CD4-positive, CD25-positive, alpha-beta regulatory T cell (primary cell): Measurements from ENCODE around the gene RPTOR. TPM values are rescaled to one million over a fixed set of nuclear protein-coding genes. Genes with fewer than 3 reads are reported as not detected.
A peak's percentile ranks its signal among the peaks of the same experiment; 100 is the strongest.

ENCODE experiments used
- ATAC-seq, 2 donors: fragments of 150-1000 bp; cut with Tn5 transposase; one replicate each; pipeline ENCODE4 v1.10.0; 2021; ENCODE audit warnings: low read depth in 2 of 2, moderate number of reproducible peaks in 2 of 2, moderate library complexity in 1 of 2
- DNase-seq, 3 donors: peaks; one replicate each; pipeline versions ENCODE4 v3.0.0 to v3.0.0-alpha.2; 2012 to 2022; ENCODE audit warnings: mixed read lengths in 1 of 3
- H3K27ac ChIP-seq: one replicate; pipeline ENCODE4 v1.7.0; 2013; ENCODE audit warnings: mild to moderate bottlenecking, low read length; ENCODE audit not compliant: insufficient read depth, poor library complexity, severe bottlenecking
- H3K27me3 ChIP-seq: one replicate; pipeline ENCODE4 v1.7.0; 2013; ENCODE audit warnings: low read length; ENCODE audit not compliant: control insufficient read depth, insufficient read depth
- H3K36me3 ChIP-seq: one replicate; pipeline ENCODE4 v1.7.0; 2013; ENCODE audit warnings: mild to moderate bottlenecking, low read length, moderate library complexity; ENCODE audit not compliant: control insufficient read depth, insufficient read depth
- H3K4me1 ChIP-seq: 2 replicates; pipeline ENCODE4 v1.7.0; 2013; ENCODE audit warnings: mild to moderate bottlenecking, low read length; ENCODE audit not compliant: insufficient read depth, control insufficient read depth, poor library complexity, severe bottlenecking
- H3K4me3 ChIP-seq: one replicate; pipeline ENCODE4 v1.7.0; 2013; ENCODE audit warnings: low read depth, mild to moderate bottlenecking, low read length, moderate library complexity
- H3K9me3 ChIP-seq, 2 experiments: 1 replicate in 1 of 2; 2 replicates in 1 of 2; pipeline ENCODE4 v1.7.0; 2013; ENCODE audit warnings: low read length in 2 of 2, mild to moderate bottlenecking in 1 of 2, moderate library complexity in 1 of 2; ENCODE audit not compliant: control insufficient read depth in 2 of 2
- H3K27ac Mint-ChIP-seq, 3 donors: one replicate each; pipeline ENCODE4 v1.8.0; 2020 to 2022; ENCODE audit warnings: mild to moderate bottlenecking in 3 of 3, mixed read lengths in 3 of 3, moderate library complexity in 2 of 3
- H3K27me3 Mint-ChIP-seq: one replicate; pipeline ENCODE4 v1.8.0; 2022; ENCODE audit warnings: mild to moderate bottlenecking, mixed read lengths
- H3K36me3 Mint-ChIP-seq: one replicate; pipeline ENCODE4 v1.8.0; 2020; ENCODE audit warnings: mixed read lengths
- H3K4me1 Mint-ChIP-seq, 4 donors: one replicate each; pipeline ENCODE4 v1.8.0; 2020 to 2022; ENCODE audit warnings: mixed read lengths in 4 of 4, mild to moderate bottlenecking in 1 of 4
- H3K4me3 Mint-ChIP-seq, 4 donors: one replicate each; pipeline ENCODE4 v1.8.0; 2020 to 2022; ENCODE audit warnings: mild to moderate bottlenecking in 4 of 4, mixed read lengths in 4 of 4, moderate library complexity in 3 of 4
- H3K9me3 Mint-ChIP-seq, 7 donors: one replicate each; pipeline ENCODE4 v1.8.0; 2020 to 2022; ENCODE audit warnings: mixed read lengths in 7 of 7, mild to moderate bottlenecking in 3 of 7, moderate library complexity in 2 of 7
- polyA plus RNA-seq, 4 donors: library from polyadenylated mRNA; unstranded; fragments of 300-500 nt; fragmentation: Illumina TruSeq; gene quantifications; one replicate each; pipeline ENCODE4 v1.2.3, GENCODE V29; 2021
- total RNA-seq: library from RNA; stranded (reverse); gene quantifications from one replicate; pipeline ENCODE4 v1.2.3, GENCODE V29; 2022

Gene RPTOR
- total and polyA plus RNA-seq, 5 donors from 2014 or later: 4.7 to 70.1 (median 8.2) TPM

- no peak overlapping the region for H3K27ac Mint-ChIP-seq
- no peak overlapping the region for H3K27ac ChIP-seq
- no peaks in the 10 kb centered on the region for H3K9me3 Mint-ChIP-seq
- H3K4me1 ChIP-seq: no peaks in the 10 kb centered on the region
- no peaks in the 10 kb centered on the region for H3K27me3 ChIP-seq
- DNase-seq (no peak), ATAC-seq (no peak)
- H3K4me1 Mint-ChIP-seq: peaks cover 0 to 2% (median 0%) of the 10 kb centered on the region in 4 donors
- H3K36me3 ChIP-seq: peaks cover 15% of the 10 kb centered on the region
- no peak overlapping the region for H3K4me3 Mint-ChIP-seq
- H3K27me3 Mint-ChIP-seq: no peaks in the 10 kb centered on the region
- H3K4me3 ChIP-seq: no peak overlapping the region
- H3K9me3 ChIP-seq: no peaks in the 10 kb centered on the region
- H3K36me3 Mint-ChIP-seq: peaks cover 26% of the 10 kb centered on the region
These were observed 402.7 kb downstream of the RPTOR start for GRCh38 chr17:80947200-80947940.

- no peak for DNase-seq
- Histone ChIP-seq H3K4me3 (no peak overlapping the region), H3K4me1 (no peaks in the 10 kb centered on the region), H3K27ac (no peak overlapping the region), H3K9me3 (no peaks in the 10 kb centered on the region), H3K27me3 (no peaks in the 10 kb centered on the region), H3K36me3 (peaks cover 12% of the 10 kb centered on the region)
- H3K4me1 Mint-ChIP-seq: peaks cover 0 to 2% (median 0%) of the 10 kb centered on the region in 4 donors
- H3K9me3 Mint-ChIP-seq: no peaks in the 10 kb centered on the region
- peaks cover 25% of the 10 kb centered on the region for H3K36me3 Mint-ChIP-seq
- no peak for ATAC-seq
- H3K27me3 Mint-ChIP-seq: no peaks in the 10 kb centered on the region
- no peak overlapping the region for H3K27ac Mint-ChIP-seq
- H3K4me3 Mint-ChIP-seq: no peak overlapping the region
These were observed 403.7 kb downstream of the RPTOR start for GRCh38 chr17:80948019-80948975.

GRCh38 chr17:80948976-80949450 lies 404.4 kb downstream of the RPTOR start:
- Mint-ChIP-seq H3K27me3 (no peaks in the 10 kb centered on the region), H3K4me1 (peaks cover 0 to 2% (median 0%) of the 10 kb centered on the region in 4 donors), H3K36me3 (peaks cover 24% of the 10 kb centered on the region)

GRCh38 chr17:80949451-80950421 lies 405.1 kb downstream of the RPTOR start:
- H3K27ac Mint-ChIP-seq: peak overlapping the region in 1 of 3 donors; percentile 32
- H3K4me3 Mint-ChIP-seq: no peak overlapping the region
- peaks cover 0 to 2% (median 0%) of the 10 kb centered on the region in 4 donors for H3K4me1 Mint-ChIP-seq
- peaks cover 12% of the 10 kb centered on the region for H3K36me3 ChIP-seq
- H3K9me3 Mint-ChIP-seq: no peaks in the 10 kb centered on the region
- no peaks in the 10 kb centered on the region for H3K27me3 ChIP-seq
- DNase-seq: no peak
- H3K27me3 Mint-ChIP-seq: no peaks in the 10 kb centered on the region
- ATAC-seq: no peak
- no peak overlapping the region for H3K27ac ChIP-seq
- no peaks in the 10 kb centered on the region for H3K4me1 ChIP-seq
- H3K9me3 ChIP-seq: no peaks in the 10 kb centered on the region
- H3K4me3 ChIP-seq: no peak overlapping the region
- peaks cover 18% of the 10 kb centered on the region for H3K36me3 Mint-ChIP-seq

More at GRCh38 chr17:80948976-80949450, 404.4 kb downstream of the RPTOR start:
- Mint-ChIP-seq H3K27ac (no peak overlapping the region), H3K9me3 (no peaks in the 10 kb centered on the region), H3K4me3 (no peak overlapping the region)
- no peaks in the 10 kb centered on the region for H3K9me3 ChIP-seq
- DNase-seq: no peak
- no peak overlapping the region for H3K27ac ChIP-seq
- H3K36me3 ChIP-seq: peaks cover 12% of the 10 kb centered on the region
- H3K4me1 ChIP-seq: no peaks in the 10 kb centered on the region
- H3K27me3 ChIP-seq: no peaks in the 10 kb centered on the region
- ATAC-seq: no peak
- no peak overlapping the region for H3K4me3 ChIP-seq

GRCh38 chr17:80950466-80951120 lies 406.0 kb downstream of the RPTOR start:
- H3K27me3 Mint-ChIP-seq: no peaks in the 10 kb centered on the region
- H3K4me3 ChIP-seq: no peak overlapping the region
- DNase-seq (no peak), ATAC-seq (no peak)
- no peak overlapping the region for H3K27ac ChIP-seq
- peaks cover 0 to 2% (median 0%) of the 10 kb centered on the region in 4 donors for H3K4me1 Mint-ChIP-seq
- H3K27me3 ChIP-seq: no peaks in the 10 kb centered on the region
- H3K36me3 Mint-ChIP-seq: peaks cover 26% of the 10 kb centered on the region
- no peaks in the 10 kb centered on the region for H3K4me1 ChIP-seq
- H3K9me3 ChIP-seq: no peaks in the 10 kb centered on the region
- H3K27ac Mint-ChIP-seq: no peak overlapping the region
- H3K9me3 Mint-ChIP-seq: no peaks in the 10 kb centered on the region
- peaks cover 12% of the 10 kb centered on the region for H3K36me3 ChIP-seq
- H3K4me3 Mint-ChIP-seq: peak overlapping the region in 1 of 4 donors; percentile 7

- peaks cover 0 to 2% (median 0%) of the 10 kb centered on the region in 7 donors for H3K9me3 Mint-ChIP-seq
- Histone ChIP-seq H3K4me1 (no peaks in the 10 kb centered on the region), H3K27me3 (no peaks in the 10 kb centered on the region), H3K9me3 (no peaks in the 10 kb centered on the region), H3K4me3 (no peak overlapping the region), H3K27ac (no peak overlapping the region), H3K36me3 (peaks cover 10% of the 10 kb centered on the region)
- H3K27ac Mint-ChIP-seq: no peak overlapping the region
- ATAC-seq (no peak), DNase-seq (peak in 1 of 3 donors; percentile 44)
- no peak overlapping the region for H3K4me3 Mint-ChIP-seq
- no peaks in the 10 kb centered on the region for H3K4me1 Mint-ChIP-seq
- peaks cover 18% of the 10 kb centered on the region for H3K36me3 Mint-ChIP-seq
- H3K27me3 Mint-ChIP-seq: no peaks in the 10 kb centered on the region
These were observed 406.8 kb downstream of the RPTOR start for GRCh38 chr17:80951121-80952090.
